K562 (cell line): ENCODE data around the gene NR0B2. TPM values are rescaled to one million over a fixed set of nuclear protein-coding genes. Genes with fewer than 3 reads are reported as not detected.
A peak's percentile ranks its signal among the peaks of the same experiment; 100 is the strongest.

Source experiments
- ATAC-seq: fragments of 200-7000 bp; cut with Tn5 transposase; 3 replicates; pipeline ENCODE4 v1.9.1; 2020; ENCODE audit warnings: moderate library complexity
- BruUV-seq: library from RNA; stranded (reverse); fragments of 400-500 nt; replicated peaks from 2 replicates; lab custom pipeline; 2021; lab: Mats Ljungman, UMichigan
- CTCF ChIA-PET: fragments of 300-600 bp; formaldehyde crosslinking; extraction: SDS; loops from one replicate; lab custom pipeline; 2021; ENCODE audit warnings: low intra/inter-chr PET ratio; lab: Yijun Ruan, JAX
- POLR2A ChIA-PET: fragments of 300-600, 350-650 bp; sonication (Branson Sonifier 250); formaldehyde crosslinking; extraction: SDS; loops from one replicate; lab custom pipeline; 2021; ENCODE audit warnings: antibody characterized with exemption, inconsistent platforms; lab: Yijun Ruan, JAX
- DNase-seq, 4 experiments: peaks; one replicate each; pipeline versions ENCODE4 v3.0.0 to v3.0.0-alpha.2; 2011 to 2018; ENCODE audit warnings: low spot score in 3 of 4, mixed read lengths in 3 of 4; ENCODE audit errors: extremely low read depth in 1 of 4
- FAIRE-seq: peaks from 2 replicates; lab custom pipeline; 2011; peaks lifted over from hg19 to GRCh38; lab: Jason Lieb, UNC
- H2AFZ ChIP-seq: 2 replicates; pipeline ENCODE4 v1.6.0; 2011; ENCODE audit warnings: low read depth, low read length, control low read depth, inconsistent platforms
- H3K27ac ChIP-seq: fragments of 200-600 bp; 3 replicates; pipeline ENCODE4 v1.8.0; 2011; ENCODE audit warnings: low read depth, mild to moderate bottlenecking, control low read depth, inconsistent platforms, low read length, moderate library complexity, mixed read lengths; ENCODE audit errors: extremely low read depth
- H3K27me3 ChIP-seq, 2 experiments: fragments of 300-600 bp in 1 of 2; 2 replicates in 1 of 2; 3 replicates in 1 of 2; pipeline versions ENCODE4 v1.6.0 to v1.8.0; 2011; ENCODE audit warnings: inconsistent platforms in 2 of 2, low read length in 2 of 2, mild to moderate bottlenecking in 1 of 2, mixed read lengths in 1 of 2, moderate library complexity in 1 of 2; ENCODE audit not compliant: control insufficient read depth in 2 of 2, insufficient read depth in 2 of 2
- H3K36me3 ChIP-seq: fragments of 300-600 bp; 3 replicates; pipeline ENCODE4 v1.8.0; 2011; ENCODE audit warnings: mild to moderate bottlenecking, low read length, inconsistent platforms; ENCODE audit not compliant: control insufficient read depth, insufficient read depth
- H3K4me1 ChIP-seq, 2 experiments: fragments of 200-600 bp in 1 of 2; replicated peaks in 1 of 2; 2 replicates in 1 of 2; 3 replicates in 1 of 2; pipeline versions ENCODE4 v1.5.1 to v1.8.0; 2011; ENCODE audit warnings: inconsistent platforms in 2 of 2, low read length in 2 of 2, mild to moderate bottlenecking in 1 of 2, mixed read lengths in 1 of 2, moderate library complexity in 1 of 2; ENCODE audit not compliant: control insufficient read depth in 2 of 2, insufficient read depth in 2 of 2
- H3K4me2 ChIP-seq: 2 replicates; pipeline ENCODE4 v1.6.1; 2011; ENCODE audit warnings: low read length, control low read depth, inconsistent platforms, mixed read lengths; ENCODE audit not compliant: insufficient read depth
- H3K4me3 ChIP-seq: fragments of 200-600 bp; sonication (generic), shearing (Covaris generic); 2 replicates; pipeline ENCODE4 v1.5.1; 2016; ENCODE audit warnings: control low read depth, inconsistent platforms
- H3K79me2 ChIP-seq: fragments of 200-600 bp; 3 replicates; pipeline ENCODE4 v1.8.0; 2011; ENCODE audit warnings: low read length, inconsistent platforms; ENCODE audit not compliant: control insufficient read depth, insufficient read depth
- H3K9ac ChIP-seq, 2 experiments: 2 replicates each; pipeline versions ENCODE4 v1.6.0 to v1.6.1; 2011; ENCODE audit warnings: low read depth in 2 of 2, low read length in 2 of 2, control low read depth in 1 of 2, inconsistent platforms in 1 of 2, mild to moderate bottlenecking in 1 of 2, mixed read lengths in 1 of 2; ENCODE audit not compliant: insufficient read depth in 1 of 2
- H3K9me1 ChIP-seq: one replicate; pipeline ENCODE4 v1.6.0; 2011; ENCODE audit warnings: inconsistent platforms, mild to moderate bottlenecking, low read length, moderate library complexity; ENCODE audit not compliant: control insufficient read depth, insufficient read depth
- H3K9me3 ChIP-seq: replicated peaks from 2 replicates; pipeline ENCODE4 v1.5.1; 2011; ENCODE audit warnings: low read depth, low read length, inconsistent platforms; ENCODE audit not compliant: control insufficient read depth, insufficient read depth
- H4K20me1 ChIP-seq: replicated peaks from 2 replicates; pipeline ENCODE4 v1.6.1; 2011; ENCODE audit warnings: low read length, inconsistent platforms, mixed read lengths; ENCODE audit not compliant: control insufficient read depth, insufficient read depth
- CEBPB ChIP-seq: fragments of 450-650 bp; IDR thresholded peaks from 2 replicates; pipeline ENCODE4 v1.6.1; 2016; ENCODE audit warnings: missing genetic modification characterization, missing compliant biosample characterization
- CEBPG ChIP-seq, 3 experiments: fragments of 200-800 bp in 1 of 3; sonication (Bioruptor generic) in 1 of 3; sonication (generic) in 1 of 3; formaldehyde crosslinking in 1 of 3; IDR thresholded peaks in 2 of 3; conservative IDR thresholded peaks in 1 of 3; 2 replicates each; pipeline versions ENCODE4 v1.6.1 to v1.8.0; 2016 to 2022; ENCODE audit warnings: missing compliant biosample characterization in 2 of 3, missing genetic modification characterization in 2 of 3, mild to moderate bottlenecking in 1 of 3, missing genetic modification reagents in 1 of 3
- CHD4 ChIP-seq: fragments of 200-600 bp; sonication (generic); IDR thresholded peaks from 3 replicates; pipeline ENCODE4 v1.6.1; 2012; ENCODE audit warnings: low read depth, mild to moderate bottlenecking, mixed read lengths, low read length, inconsistent platforms; ENCODE audit not compliant: insufficient read depth, insufficient replicate concordance, poor library complexity, severe bottlenecking
- CREB1 ChIP-seq, 2 experiments: sonication (generic) in 1 of 2; formaldehyde crosslinking in 1 of 2; IDR thresholded peaks; 2 replicates each; pipeline versions ENCODE4 v1.6.1 to v1.8.0; 2012 to 2022; ENCODE audit warnings: inconsistent platforms in 1 of 2, mild to moderate bottlenecking in 1 of 2, missing genetic modification reagents in 1 of 2, moderate library complexity in 1 of 2
- CREB5 ChIP-seq: fragments of 250-450 bp; sonication (Bioruptor Pico); IDR thresholded peaks from 2 replicates; pipeline ENCODE4 v1.5.0; 2020; ENCODE audit warnings: mild to moderate bottlenecking
- DLX4 ChIP-seq: fragments of 250-450 bp; sonication (Bioruptor Pico); IDR thresholded peaks from 2 replicates; pipeline ENCODE4 v1.6.1; 2021; ENCODE audit warnings: mild to moderate bottlenecking
- L3MBTL2 ChIP-seq: fragments of 450-650 bp; IDR thresholded peaks from 2 replicates; pipeline ENCODE4 v1.6.1; 2016; ENCODE audit warnings: mild to moderate bottlenecking, moderate library complexity
- NR2F6 ChIP-seq: fragments of 450-650 bp; formaldehyde crosslinking; IDR thresholded peaks from 2 replicates; pipeline ENCODE4 v1.4.0; 2020; ENCODE audit warnings: mild to moderate bottlenecking
- SMARCA4 ChIP-seq: fragments of 450-650 bp; IDR thresholded peaks from 2 replicates; pipeline ENCODE4 v1.6.1; 2016
- SOX6 ChIP-seq: fragments of 450-650 bp; IDR thresholded peaks from 2 replicates; pipeline ENCODE4 v1.6.1; 2014; ENCODE audit warnings: mild to moderate bottlenecking
- SRF ChIP-seq, 2 experiments: fragments of 250-450, 450-650 bp in 1 of 2; sonication (Bioruptor Pico) in 1 of 2; sonication (generic) in 1 of 2; formaldehyde crosslinking; IDR thresholded peaks; 2 replicates each; pipeline versions ENCODE4 v1.5.0 to v1.5.1; 2020 to 2022; ENCODE audit warnings: mild to moderate bottlenecking in 1 of 2, missing genetic modification reagents in 1 of 2
- TAL1 ChIP-seq: fragments of 450-650 bp; IDR thresholded peaks from 2 replicates; pipeline ENCODE4 v1.6.1; 2016; ENCODE audit warnings: mild to moderate bottlenecking
- TFE3 ChIP-seq: fragments of 450-650 bp; formaldehyde crosslinking; IDR thresholded peaks from 2 replicates; pipeline ENCODE4 v1.4.0; 2020; ENCODE audit warnings: mild to moderate bottlenecking, mixed read lengths
- ZZZ3 ChIP-seq: fragments of 450-650 bp; IDR thresholded peaks from 2 replicates; pipeline ENCODE4 v1.6.1; 2016; ENCODE audit warnings: antibody characterized with exemption, mild to moderate bottlenecking, moderate library complexity
- WGBS: fragments of 100-300 bp; shearing (Covaris generic); methylation state at CpG from one replicate; pipeline ENCODE4 v1.1.6; 2016; ENCODE audit warnings: low coverage, mixed read lengths; ENCODE audit not compliant: insufficient coverage; ENCODE audit errors: missing lambda C conversion rate; 5-methylcytosine and 5-hydroxymethylcytosine counted together
- in situ Hi-C: fragments of 300-500 bp; cut with MboI; formaldehyde crosslinking; loops from 4 replicates; pipeline ENCODE4 v1.15.0; 2018; ENCODE audit warnings: inconsistent platforms, mixed read lengths
- intact Hi-C: fragments of 100-400 bp; cut with micrococcal nuclease; formaldehyde crosslinking; loops from 2 replicates; pipeline ENCODE4 v1.14.2; 2022
- polyA plus RNA-seq, 8 experiments: library from polyadenylated mRNA; depleted of rRNA in 4 of 8; stranded (reverse) in 5 of 8; unstranded in 3 of 8; fragments of >200 nt; fragmentation: Nextera tagmentation in 2 of 8; fragmentation: Illumina TruSeq in 1 of 8; extraction: Ambion mirVana in 2 of 8; extraction: Trizol in 1 of 8; gene quantifications; 2 replicates each; pipeline versions ENCODE4 v1.2.1 to v1.2.3, GENCODE V29; 2011 to 2014; ENCODE audit warnings: inconsistent platforms in 1 of 8, missing spikeins in 1 of 8
- total RNA-seq, 7 experiments: library from RNA; depleted of rRNA in 6 of 7; stranded (reverse); fragments of >200 nt in 6 of 7; fragmentation: Illumina TruSeq in 2 of 7; extraction: Trizol in 2 of 7; gene quantifications; 2 replicates each; pipeline versions ENCODE4 v1.2.1 to v1.2.3, GENCODE V29; 2011 to 2021; ENCODE audit warnings: low replicate concordance in 1 of 7

The NR0B2 gene
- total and polyA plus RNA-seq, 9 of the 15 experiments (the other 6 are each of a cell fraction or from before 2014, with no cell fraction given), result not detected

- Histone ChIP-seq H3K9ac (no peak overlapping the region), H3K27me3 (peaks cover 5 to 21% of the 10 kb centered on the region in 2 experiments; a peak in 4 of 5 replicates), H2AFZ (no peak overlapping the region), H3K4me2 (no peak overlapping the region), H3K4me1 (peaks cover 9 to 14% of the 10 kb centered on the region in 2 experiments; a peak in 4 of 5 replicates), H3K79me2 (no peaks in the 10 kb centered on the region), H3K4me3 (no peak overlapping the region), H3K9me1 (no peaks in the 10 kb centered on the region), H3K27ac (no peak overlapping the region), H3K9me3 (no peaks in the 10 kb centered on the region), H3K36me3 (no peaks in the 10 kb centered on the region), H4K20me1 (no peaks in the 10 kb centered on the region)
- 6% methylated on average over 3 of the region's 3 CpGs for WGBS
- no peak for DNase-seq
- ChIA-PET POLR2A (interaction anchor here (0.6 to 1.1 kb wide), 4 partner anchors 8 to 54 kb away, joined by 3 to 5 read pairs (median 4); no protein-coding TSS in a partner anchor), CTCF (no interaction called here)
- ATAC-seq, result no peak
- BruUV-seq, result no TSS peak
- in situ Hi-C loops (no loop called here), intact Hi-C loops (no loop called here)
- peak; percentile 32 for FAIRE-seq
- no peak for TF ChIP-seq TFE3 (CRISPR knock-in tag)
- TF ChIP-seq CREB5 (CRISPR knock-in tag), result no peak
- TF ChIP-seq CHD4, result no peak
- no peak for TF ChIP-seq DLX4 (CRISPR knock-in tag)
- no peak for TF ChIP-seq TAL1
- peak; percentile 86 for TF ChIP-seq CEBPB (tag)
- peak; percentile 40; the same call in 1 of the 2 replicates for TF ChIP-seq CEBPG (CRISPR knock-in tag; IDR thresholded peaks at IDR 0.05)
- peak in 1 of 2 experiments; percentile 58; a peak in 2 of 4 replicates for TF ChIP-seq CEBPG (tag; conservative IDR thresholded peaks at IDR 0.05 in 1 of 2, IDR thresholded peaks at IDR 0.05 in 1 of 2)
- no peak for TF ChIP-seq CREB1 (IDR thresholded peaks at IDR 0.05)
- TF ChIP-seq CREB1 (CRISPR knock-in tag; IDR thresholded peaks at IDR 0.05), result no peak
- no peak for TF ChIP-seq NR2F6
- TF ChIP-seq ZZZ3, result no peak
- TF ChIP-seq SOX6, result no peak
- no peak for TF ChIP-seq SMARCA4
- TF ChIP-seq L3MBTL2, result no peak
- TF ChIP-seq SRF (CRISPR knock-in tag; IDR thresholded peaks at IDR 0.05), result no peak
Measured at GRCh38 chr1:26961826-26962225, 48.1 kb upstream of the NR0B2 start.
